Measurements from ENCODE around the gene VEZF1. TPM values are rescaled to one million over a fixed set of nuclear protein-coding genes. Genes with fewer than 3 reads are reported as not detected.

VEZF1 gene
- total and polyA plus RNA-seq, 2 experiments from 2014 or later = 36.0 to 67.7 TPM

GRCh38 chr17:57970710-57971109, 17.3 kb downstream of the VEZF1 start (continued):
- TF ChIP-seq ZNF462 (CRISPR knock-in tag; IDR thresholded peaks at IDR 0.05) = no peak

- Histone ChIP-seq H3K4me2 (no peak overlapping the region), H3K27ac (ENCODE audit: low read depth) (no peak overlapping the region), H2AFZ (no peak overlapping the region), H3K79me2 (replicated peaks; ENCODE audit: insufficient read depth) (no peaks in the 10 kb centered on the region), H3K4me3 (no peak overlapping the region), H3K36me3 (ENCODE audit: insufficient read depth) (no peaks in the 10 kb centered on the region), H3K9me2 (ENCODE audit: insufficient read depth) (no peaks in the 10 kb centered on the region), H4K20me1 (replicated peaks; ENCODE audit: insufficient read depth) (no peaks in the 10 kb centered on the region; the same call in 1 of the 2 replicates), H3K27me3 (ENCODE audit: insufficient read depth) (no peaks in the 10 kb centered on the region), H3F3A (replicated peaks; ENCODE audit: low read depth) (0 out of 2 replicates have a peak, but pooled peaks cover 6% of the 10 kb centered on the region), H3K4me1 (ENCODE audit: insufficient read depth) (peaks cover 3% of the 10 kb centered on the region; the same call in 1 of the 2 replicates)
- ATAC-seq (no peak), DNase-seq (ENCODE audit: low spot score) (no peak)
- Mint-ChIP-seq H3K36me3 (ENCODE audit: low read depth) (peaks cover 4% of the 10 kb centered on the region; the same call in 2 of the 3 replicates), H3K27me3 (ENCODE audit: insufficient read depth, low read depth, poor library complexity) (peaks cover 6% of the 10 kb centered on the region), H3K4me1 (peaks cover 13% of the 10 kb centered on the region), H3K9me3 (no peaks in the 10 kb centered on the region), H3K4me3 (no peak overlapping the region), H3K27ac (no peak overlapping the region)
- no peak for TF ChIP-seq CREB1 (CRISPR knock-in tag; IDR thresholded peaks at IDR 0.05; ENCODE audit: low read depth)
- TF ChIP-seq REST (IDR thresholded peaks at IDR 0.05; ENCODE audit: unreplicated experiment) = no peak
Observed at GRCh38 chr17:57968456-57968855, 19.6 kb downstream of the VEZF1 start.

Data from GM23338 (cell line).